ENCODE measurements around the gene EGF.

Gene EGF

GRCh38 chr4:110042545-110043517 lies 130.1 kb downstream of the EGF start:
- no peak for FAIRE-seq

- FAIRE-seq, result no peak
Measured at GRCh38 chr4:110046588-110047049, 133.9 kb downstream of the EGF start.

- no peak for FAIRE-seq
Measured at GRCh38 chr4:110049951-110050925, 137.6 kb downstream of the EGF start.

- FAIRE-seq, result no peak
Measured at GRCh38 chr4:110055158-110055768, 142.6 kb downstream of the EGF start.

GRCh38 chr4:110058677-110059076 lies 146.0 kb downstream of the EGF start:
- no peak for FAIRE-seq

- no peak for FAIRE-seq
Measured at GRCh38 chr4:110059556-110060191, 147.0 kb downstream of the EGF start.

- no peak for FAIRE-seq
Measured at GRCh38 chr4:110061076-110061475, 148.4 kb downstream of the EGF start.

Measured in A204.1 (cell line).